ENCODE measurements around the gene ACAN.

ACAN gene
- 0 to 0.09 reads per million in 2 donors for total RNA-seq

DNA sequence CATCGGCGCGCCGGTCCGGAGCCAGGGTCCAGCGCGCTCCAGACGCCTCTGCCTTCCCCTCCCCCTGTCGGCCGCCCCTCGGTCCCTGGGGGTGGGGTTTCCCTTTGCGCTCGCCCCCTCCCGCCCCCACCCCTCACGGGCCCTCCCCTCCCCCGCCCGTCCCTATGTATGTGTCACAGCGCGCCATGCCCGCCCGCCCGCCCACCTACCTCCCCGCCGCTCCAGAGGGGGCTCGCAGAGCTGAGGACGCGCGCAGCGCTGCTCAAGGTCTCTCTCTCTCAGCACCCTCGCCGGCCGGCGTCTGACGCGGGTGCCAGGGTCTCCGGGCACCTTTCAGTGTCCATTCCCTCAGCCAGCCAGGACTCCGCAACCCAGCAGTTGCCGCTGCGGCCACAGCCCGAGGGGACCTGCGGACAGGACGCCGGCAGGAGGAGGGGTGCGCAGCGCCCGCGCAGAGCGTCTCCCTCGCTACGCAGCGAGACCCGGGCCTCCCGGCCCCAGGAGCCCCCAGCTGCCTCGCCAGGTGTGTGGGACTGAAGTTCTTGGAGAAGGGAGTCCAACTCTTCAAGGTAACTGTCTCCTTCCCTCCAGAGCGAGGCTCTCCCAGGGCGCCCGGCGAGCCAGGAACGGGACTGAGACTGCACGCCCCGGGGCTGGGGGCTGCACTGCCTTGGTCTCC lies at the start of gene ACAN:
TSS of gene ACAN (plus strand) at position 196 of the 679 bp plus-strand sequence. CDS start 32,771 bp downstream, outside the sequence.
- peak; percentile 11 for DNase-seq

DNA sequence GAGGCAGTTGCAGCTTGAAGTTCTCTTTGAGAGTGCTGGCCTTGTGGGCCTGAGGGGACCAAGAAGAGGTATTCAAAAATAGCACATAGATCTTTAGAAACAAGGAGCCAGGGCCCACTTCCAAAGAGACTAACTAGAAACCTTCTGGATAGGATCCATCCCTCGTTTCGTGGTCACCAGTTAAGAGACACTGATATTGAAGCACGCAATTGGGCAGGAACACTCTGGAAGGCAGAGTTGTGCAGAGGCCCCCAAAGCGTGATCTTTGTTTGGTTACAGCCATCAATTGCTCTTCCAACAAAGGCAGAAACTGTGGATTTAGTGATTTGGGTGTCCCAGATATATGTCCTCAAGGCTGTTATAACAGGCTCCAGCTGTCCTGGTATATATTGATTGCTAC lies 46.7 kb upstream of the ACAN start:
- DNase-seq: no peak

DNA sequence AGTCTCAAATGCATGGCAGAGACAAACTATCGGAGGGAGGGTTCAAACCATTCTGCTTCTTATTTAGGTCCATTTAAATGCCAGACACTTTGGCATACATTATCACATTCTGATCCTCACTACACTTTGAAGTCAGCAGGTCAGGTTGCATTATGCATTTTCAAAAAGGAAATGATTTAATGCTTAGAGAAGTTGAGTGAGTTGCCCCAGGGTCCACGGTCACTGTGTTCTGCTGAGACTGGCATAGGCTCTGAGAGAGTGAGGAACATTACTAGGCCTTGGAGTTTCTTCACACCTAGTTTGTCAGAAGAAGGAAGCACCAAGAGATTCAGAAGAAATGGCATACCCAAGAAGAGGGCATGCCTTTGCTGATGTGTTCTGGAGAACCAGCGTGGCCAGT lies 46.3 kb upstream of the ACAN start:
- no peak for DNase-seq

DNA sequence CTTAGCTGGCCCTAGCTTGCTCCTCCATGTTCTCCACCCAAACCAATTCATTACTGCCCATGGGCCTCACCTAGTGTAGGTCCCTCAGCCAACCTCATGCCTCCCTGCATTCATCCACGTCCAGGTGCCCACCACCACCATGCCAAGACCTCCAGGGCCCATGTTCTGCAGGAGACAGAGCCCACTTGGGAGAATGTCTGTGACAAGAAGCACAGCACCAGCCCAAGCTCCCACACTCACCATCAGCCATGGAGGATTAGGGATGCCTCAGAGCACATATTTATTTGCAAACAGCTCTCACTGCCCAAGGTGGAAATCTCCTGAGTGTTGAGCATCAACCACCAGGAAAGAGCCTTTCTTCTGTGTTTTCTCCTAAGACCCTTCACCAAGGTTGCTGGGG lies 43.4 kb upstream of the ACAN start:
- DNase-seq: no peak

DNA sequence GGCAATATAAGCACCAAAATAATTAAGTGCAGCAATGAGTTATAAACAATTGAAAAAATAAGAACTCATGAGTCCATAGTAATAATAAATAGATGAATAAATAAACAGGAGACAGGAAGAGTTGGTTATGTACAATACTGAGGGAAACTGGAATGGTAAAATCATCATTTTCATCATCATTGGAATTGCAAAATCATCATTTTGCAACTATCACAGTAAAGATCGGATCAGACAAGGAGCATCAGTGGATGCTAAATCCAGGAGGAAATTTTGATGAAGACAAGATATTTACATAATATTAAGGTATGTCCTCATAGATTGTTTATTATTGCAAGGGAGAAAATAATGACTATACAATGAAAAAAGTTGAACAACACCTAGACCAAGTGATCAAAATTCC lies 38.8 kb upstream of the ACAN start:
- DNase-seq: no peak

DNA sequence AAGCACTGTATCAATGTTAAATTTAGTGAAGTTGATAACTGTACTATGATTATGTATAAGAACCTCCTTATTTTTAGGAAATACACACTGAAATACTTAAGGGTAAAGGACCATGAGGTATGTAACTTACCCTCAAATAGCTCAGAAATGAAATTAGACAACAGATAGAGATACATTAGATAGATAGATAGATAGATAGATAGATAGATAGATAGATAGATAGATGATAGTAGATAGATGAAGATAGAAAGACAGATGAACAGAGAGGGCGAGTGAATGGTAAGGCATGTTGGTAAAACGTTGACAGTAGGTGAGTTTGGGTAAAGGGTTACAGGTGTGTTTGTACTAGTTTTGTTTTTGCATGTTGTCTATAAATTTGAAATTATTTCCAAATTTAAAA lies 38.0 kb upstream of the ACAN start:
- no peak for DNase-seq

DNA sequence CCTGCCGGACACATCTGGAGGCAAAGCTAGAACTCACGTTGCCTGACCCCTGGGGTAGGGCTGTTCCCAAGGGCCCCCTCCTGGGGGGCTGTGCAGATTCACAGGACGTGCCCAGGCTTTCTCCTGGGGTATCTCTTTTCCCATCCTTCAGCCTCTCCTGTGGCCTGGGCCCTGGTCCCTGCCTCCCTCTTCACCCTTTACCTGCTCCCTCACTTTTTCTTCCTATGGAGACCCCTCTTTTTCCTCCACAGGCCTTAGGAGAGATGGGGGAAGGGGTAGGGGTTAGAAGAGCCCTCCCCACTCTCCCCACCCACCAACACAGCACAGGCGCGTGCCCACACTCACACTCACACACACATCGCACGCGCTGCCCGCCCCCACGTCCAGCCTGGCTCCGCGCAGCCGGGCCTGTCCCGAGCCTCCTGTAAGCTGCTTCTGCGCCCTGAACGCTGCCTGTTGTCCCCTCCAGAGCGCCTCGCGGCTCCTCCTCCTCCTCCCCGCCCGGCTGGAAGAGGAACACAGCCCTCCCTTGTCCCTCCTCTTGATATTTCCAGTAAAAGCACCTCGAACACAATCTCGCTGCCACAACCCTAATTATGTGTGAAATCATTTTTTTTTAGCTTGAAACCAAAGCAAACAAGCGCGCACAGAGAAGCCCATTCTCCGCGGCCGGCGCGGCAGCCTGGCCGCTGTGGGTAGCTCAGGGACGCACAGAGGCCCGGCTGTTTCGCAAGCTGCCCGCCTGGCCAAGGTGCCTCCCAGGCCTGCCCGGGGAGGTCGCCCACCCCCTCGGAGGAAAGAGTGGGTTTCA lies 33.9 kb upstream of the ACAN start:
- DNase-seq: peak; percentile 14

DNA sequence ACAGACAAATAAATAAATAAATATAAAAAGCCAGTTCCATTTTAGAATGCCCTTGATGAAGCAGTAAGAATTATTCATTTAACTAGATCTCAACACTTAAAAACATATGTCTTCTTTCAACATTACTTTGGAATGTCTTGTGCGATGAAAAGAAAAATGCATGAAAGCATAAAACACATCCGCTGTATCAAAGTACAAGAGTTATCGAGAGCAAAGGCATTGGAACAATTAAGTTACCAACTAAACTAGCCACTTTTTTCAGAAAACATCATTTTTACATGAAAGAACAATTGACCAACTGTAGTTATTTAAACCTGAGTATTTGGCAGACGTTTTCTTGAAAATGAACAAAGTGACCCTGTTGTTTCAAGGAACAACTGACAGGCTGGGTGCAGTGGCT lies 27.5 kb upstream of the ACAN start:
- DNase-seq: no peak

DNA sequence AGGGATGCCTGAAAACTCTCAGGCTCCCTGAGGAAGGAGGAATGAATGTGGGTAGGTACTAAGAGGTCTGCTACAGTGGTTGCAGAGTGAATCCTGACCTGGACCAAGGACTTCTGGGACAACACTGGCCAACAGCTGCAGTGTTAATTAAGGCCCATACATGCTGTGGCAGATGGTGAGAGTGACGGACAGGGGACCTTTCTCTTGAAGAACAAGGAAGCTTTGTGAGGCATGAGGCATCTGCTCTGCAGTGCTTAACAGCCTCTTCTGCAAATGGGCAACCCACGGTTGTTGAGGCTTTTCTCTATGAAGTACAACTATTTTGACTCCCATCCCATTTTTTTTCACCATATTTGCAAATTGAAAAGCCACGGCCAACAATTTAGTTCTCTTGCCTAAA lies 26.6 kb upstream of the ACAN start:
- no peak for DNase-seq

DNA sequence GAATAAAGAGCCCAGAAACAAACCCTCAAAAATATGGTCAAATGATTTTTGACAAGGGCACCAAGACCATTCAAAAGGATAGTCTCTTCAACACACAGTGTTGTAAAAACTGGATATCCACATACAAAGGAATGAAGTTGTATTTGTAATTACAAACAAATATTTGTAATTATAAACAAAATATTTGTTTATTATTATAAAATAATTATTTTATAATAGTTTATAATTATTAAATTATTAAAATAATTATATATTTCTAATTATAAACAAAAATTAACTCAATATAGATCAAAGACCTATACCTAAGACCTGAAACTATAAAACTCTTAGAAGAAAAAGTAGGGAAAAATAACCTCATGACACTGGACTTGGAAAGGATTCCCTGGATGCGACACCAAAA lies 23.3 kb upstream of the ACAN start:
- DNase-seq: no peak

DNA sequence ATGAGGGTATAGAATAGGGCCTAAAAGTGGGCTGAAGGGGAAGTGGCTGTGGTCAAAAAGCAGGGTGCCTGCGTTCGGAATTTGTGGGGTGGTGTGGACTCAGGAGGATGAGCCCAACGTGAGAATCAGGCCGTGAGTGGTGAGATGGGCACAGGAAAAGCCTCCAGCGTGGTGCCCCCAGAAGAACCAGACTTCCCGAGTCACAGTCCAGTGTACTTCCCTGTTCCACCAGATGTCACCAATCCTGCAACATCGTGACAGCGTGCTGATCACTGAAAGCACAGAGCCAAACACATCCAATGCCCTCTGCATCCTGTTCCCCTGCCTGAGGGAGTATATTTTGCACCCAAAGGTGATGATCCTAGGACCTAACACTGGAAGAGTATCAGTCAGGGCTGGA lies 20.8 kb upstream of the ACAN start:
- DNase-seq: no peak

DNA sequence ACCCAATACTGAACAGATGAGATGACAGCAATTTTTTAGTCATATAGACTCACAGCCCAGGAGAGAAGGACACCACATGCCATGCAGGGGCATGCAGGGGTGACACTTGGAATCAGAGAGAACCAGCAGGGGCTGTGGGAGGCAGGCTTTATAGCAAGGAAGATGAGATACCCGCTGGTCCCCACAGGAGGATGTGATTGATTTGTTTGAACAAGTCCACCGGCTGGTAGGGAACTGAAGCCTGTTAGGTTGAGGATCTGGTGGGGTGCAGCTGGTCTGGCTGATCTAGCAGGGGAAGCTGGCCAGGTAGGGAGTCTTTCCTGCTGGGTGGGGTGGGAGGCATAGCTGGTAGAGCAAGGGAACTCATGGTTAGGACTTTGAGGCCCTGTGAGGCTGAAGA lies 18.0 kb upstream of the ACAN start:
- DNase-seq: no peak

DNA sequence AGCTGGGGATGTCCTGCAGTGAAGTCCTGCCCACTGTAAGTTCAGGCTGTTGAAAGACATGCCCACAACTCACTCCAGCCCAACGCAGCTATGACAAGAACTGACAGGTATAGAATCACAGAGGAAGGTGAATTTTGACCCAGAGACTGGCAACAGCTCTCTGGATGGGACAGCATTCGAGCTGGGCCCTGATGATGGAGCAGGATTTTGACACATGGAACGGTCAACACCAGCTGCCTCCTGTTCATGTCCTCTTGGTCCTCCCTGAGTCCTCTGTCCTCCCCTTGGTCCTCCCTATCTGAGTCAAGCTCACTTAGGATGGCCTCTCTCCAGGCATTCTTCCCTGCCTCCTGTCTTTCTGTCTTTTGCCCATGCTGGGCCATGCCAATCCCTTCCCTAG lies 15.2 kb upstream of the ACAN start:
- no peak for DNase-seq

DNA sequence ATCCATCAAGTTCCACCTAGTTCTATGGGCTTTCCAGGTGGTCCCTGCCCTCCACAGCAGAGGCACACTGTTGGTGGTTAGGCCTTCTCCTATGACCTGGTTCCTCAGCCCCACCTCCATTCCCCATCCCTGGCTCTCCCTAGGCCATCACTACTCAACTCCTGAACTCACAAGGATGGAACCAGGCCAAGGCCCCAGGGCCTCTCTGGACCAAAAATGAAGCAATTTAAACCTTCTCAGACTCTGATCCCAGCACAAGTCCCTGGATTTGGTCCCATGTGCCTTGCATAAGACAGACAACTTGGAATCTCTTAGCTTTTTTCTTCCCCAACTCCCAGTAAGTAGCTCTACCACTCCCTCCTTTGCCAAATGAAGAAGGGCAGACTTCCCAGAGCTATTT lies 14.4 kb upstream of the ACAN start:
- DNase-seq: no peak

DNA sequence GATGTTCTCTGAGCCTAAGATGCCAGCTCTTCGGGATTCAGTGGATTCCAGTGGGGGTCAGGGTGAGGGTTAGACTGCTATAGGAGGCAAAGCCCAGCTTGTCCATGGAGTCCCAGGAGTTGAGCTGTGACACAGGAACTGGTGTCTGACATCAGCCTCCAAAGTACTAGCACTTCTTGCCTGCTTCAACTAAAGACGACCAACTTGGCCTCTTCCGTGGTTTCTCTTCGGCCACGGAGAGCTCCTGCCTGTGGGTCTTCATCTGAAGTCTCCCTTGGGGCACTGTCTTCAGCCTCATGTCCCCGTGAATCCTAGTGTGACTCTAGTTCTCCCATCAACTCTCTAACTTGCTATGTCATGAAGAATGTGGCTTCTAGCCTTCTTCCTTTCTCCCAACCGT lies 12.8 kb upstream of the ACAN start:
- no peak for DNase-seq

DNA sequence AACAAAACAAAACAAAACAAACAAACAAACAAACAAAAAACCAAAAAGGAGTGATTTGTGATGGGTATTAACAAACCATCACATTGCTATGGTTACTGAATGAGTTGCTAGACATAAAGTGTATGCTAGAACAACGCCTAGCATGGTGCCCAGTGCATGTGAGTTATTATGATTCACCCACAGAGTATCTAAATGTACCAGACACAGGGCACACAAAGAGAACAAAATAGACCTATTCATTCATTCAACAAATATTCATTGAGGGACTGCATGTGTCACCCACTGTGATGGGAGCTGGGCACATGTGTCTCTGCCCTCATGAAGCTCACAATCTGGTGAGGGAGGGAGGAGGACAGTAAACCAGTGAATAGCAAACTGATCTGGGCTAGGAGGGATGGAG lies 11.6 kb upstream of the ACAN start:
- no peak for DNase-seq

DNA sequence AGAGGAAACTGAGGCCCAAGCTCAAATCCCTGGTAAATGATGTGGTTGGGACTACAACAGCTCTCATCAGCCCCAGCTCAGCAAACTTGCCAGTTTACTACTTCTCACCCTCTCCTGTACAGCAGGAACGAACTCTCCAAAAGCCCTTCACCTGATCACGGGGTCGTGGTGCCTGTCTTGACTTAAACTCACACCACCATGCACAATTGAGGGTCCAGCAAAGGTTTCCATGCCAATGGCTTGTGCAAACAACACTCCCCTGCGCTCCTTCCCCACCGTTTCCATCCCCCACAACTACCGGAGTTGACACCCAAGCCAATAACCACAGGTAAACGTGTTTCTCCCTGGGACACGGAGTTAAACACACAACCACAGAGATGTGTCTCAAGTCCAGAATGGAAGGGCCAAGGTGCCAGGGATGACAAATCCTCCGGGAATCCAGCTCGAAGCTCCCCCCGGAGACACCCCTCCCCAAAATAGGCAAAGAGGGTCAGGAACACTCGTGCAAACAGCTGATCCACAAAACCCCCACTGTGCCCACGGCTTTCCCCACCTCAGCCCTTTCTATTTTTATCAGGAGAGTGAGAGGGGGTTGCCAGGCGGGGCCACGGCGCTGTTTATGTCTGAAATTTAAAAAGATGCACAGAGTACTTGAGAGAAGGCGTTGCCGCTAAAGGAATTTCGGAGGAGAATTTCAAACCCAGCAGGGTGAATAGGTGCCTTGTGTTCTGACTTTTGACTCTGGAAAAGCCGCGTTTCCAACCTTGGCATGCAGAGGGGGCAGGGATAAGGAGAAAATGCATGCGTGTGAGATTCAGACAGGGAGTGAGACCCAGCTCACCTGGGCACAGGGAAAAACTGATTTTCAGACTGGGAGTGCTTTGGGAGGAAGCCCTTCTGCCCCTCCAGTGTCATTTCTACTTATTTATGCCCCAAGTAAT lies 10.6 kb upstream of the ACAN start:
- DNase-seq: no peak

DNA sequence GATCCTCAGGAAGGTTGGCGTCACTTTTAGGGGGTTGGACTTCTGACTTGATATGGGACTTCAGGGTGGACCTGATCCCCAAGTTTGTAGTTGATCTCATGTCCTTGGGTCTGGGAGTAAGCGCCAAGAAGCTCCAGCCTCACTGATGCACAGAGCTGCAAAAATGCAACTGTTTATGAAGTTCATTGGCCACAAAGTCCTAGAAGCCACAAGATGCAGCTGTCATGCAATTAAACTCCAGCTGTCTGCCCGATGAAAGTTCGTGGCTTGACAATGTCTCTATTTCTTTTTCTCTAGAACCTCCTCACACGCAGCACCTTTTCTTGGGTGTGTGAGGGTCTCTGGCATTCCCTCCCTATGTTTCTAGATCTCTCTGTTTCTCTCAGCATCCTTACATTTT lies 9.2 kb upstream of the ACAN start:
- DNase-seq: no peak

DNA sequence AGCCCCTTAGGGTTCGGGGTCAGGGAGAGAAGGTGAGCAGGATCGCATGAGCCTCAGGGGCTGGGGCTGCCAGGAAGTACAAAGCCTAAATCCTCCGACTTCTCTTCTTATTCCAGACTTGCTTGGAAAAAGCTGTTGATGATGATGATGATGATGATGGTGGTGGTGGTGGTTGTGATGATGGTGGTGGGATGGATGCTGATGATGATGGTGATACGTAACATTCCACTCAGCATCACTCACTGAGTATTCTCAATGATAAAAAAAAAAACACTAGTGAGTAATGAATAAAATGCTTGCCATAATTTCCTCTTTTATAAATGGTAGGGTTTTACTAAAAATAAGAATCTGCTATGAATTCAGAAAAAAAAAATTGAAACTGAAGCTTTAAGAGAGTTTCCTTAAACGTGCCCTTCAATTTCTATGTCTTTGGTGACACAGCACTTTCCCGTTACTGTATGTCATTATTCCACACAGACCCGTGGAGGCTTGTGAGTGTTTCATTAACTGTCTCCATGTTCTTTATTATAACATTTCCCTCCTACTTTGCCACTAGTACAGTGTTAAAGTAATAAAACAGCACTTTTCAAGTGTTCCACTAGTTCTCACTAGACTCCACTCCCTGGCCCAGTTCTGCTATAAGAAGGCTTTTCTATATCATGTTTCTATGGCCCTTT lies 5.4 kb upstream of the ACAN start:
- no peak for DNase-seq

DNA sequence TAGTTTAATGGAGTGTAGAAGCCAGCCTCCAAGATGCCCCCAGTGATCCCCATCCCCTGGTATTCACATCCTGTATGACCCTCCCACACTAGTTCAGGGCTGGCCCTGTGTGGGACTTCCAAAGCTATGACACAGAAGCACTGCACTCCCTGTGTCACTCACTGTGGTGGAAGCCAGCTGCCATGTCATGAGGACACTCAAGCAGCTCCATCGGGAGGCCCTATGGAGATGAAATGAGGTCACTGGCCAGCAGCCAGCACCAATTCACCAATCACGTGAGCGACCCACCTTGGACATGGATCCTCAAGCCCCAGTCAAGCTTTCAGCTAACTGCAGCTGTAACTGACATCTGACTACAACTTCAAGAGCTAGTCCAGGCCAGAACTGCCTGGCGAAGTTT lies 3.9 kb upstream of the ACAN start:
- DNase-seq: no peak

DNA sequence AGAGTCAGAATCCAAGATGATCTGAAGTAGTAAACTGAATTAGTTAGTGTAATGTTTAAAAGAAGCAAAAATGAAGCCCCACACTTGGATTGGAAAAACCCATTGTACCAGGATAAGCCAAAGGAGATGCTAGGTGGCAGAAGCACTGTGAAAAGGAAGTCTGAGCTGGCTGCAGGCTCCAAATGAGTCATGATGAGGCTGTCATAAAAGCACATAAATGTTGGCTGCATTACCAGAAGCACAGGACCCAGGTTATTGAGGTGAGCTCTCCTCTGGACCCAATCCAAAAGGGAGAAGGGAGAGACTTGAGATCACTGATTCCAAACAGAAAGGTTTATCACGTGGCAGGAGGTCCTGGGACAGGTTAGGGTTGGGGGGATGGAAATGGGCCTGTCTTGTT lies 3.2 kb upstream of the ACAN start:
- no peak for DNase-seq

DNA sequence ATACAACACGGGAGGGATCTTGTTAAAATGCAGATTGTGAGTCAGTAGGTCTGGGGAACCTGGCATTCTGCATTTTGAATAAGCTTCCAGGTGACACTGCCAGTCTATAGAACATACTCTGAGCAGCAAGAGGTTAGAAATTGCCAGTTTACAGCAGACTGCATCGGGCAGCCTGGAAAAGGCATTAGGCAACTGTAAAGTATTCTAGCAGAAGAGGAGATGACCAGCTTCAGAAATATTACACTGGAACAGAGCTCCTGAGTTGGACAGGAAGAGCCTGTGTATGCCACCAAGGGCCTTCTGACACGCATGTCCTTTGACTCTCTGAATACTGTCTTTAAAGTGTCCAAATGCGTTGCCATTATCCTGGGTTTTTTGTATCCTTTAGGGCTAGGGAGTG lies 2.5 kb upstream of the ACAN start:
- DNase-seq: no peak
